Ovary (tissue), 3 donors: ENCODE measurements around the gene TMEFF1.

ENCODE experiments used
- POLR2A ChIP-seq: fragments of 450-650 bp; IDR thresholded peaks from one replicate; pipeline ENCODE4 v1.6.1; 2017; ENCODE audit warnings: antibody characterized with exemption, mild to moderate bottlenecking, moderate library complexity
- TF ChIP-seq, protein P1 (sequence below), 3 donors: fragments of 450-650 bp in 2 of 3; fragments of 200-600 bp in 1 of 3; IDR thresholded peaks; one replicate each; pipeline versions ENCODE4 v1.5.1 to v1.8.0; 2016 to 2022; ENCODE audit warnings: antibody characterized with exemption in 3 of 3, mild to moderate bottlenecking in 1 of 3
- donor health status: DM: no; HTN: no; CAD: no.

- TF ChIP-seq, protein P1, sequence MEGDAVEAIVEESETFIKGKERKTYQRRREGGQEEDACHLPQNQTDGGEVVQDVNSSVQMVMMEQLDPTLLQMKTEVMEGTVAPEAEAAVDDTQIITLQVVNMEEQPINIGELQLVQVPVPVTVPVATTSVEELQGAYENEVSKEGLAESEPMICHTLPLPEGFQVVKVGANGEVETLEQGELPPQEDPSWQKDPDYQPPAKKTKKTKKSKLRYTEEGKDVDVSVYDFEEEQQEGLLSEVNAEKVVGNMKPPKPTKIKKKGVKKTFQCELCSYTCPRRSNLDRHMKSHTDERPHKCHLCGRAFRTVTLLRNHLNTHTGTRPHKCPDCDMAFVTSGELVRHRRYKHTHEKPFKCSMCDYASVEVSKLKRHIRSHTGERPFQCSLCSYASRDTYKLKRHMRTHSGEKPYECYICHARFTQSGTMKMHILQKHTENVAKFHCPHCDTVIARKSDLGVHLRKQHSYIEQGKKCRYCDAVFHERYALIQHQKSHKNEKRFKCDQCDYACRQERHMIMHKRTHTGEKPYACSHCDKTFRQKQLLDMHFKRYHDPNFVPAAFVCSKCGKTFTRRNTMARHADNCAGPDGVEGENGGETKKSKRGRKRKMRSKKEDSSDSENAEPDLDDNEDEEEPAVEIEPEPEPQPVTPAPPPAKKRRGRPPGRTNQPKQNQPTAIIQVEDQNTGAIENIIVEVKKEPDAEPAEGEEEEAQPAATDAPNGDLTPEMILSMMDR (IDR thresholded peaks at IDR 0.05), result no peak
- no peak for TF ChIP-seq POLR2A
These were observed 4.9 kb upstream of the TMEFF1 start for GRCh38 chr9:100468041-100468440.
